Adrenal gland (tissue), 12 donors: ENCODE data around the gene FAM186B. TPM values are rescaled to one million over a fixed set of nuclear protein-coding genes. Genes with fewer than 3 reads are reported as not detected.
A peak's percentile ranks its signal among the peaks of the same experiment; 100 is the strongest.

ENCODE experiments used
- DNase-seq, 7 donors: peaks; one replicate each; pipeline ENCODE4 v3.0.0-alpha.2; 2019 to 2020
- H3K27ac ChIP-seq, 5 donors: fragments of 200-600 bp; sonication (generic) in 4 of 5; 1 replicate in 3 of 5; 2 replicates in 2 of 5; pipeline versions ENCODE4 v1.5.1 to v1.8.0; 2016 to 2020; ENCODE audit warnings: mild to moderate bottlenecking in 1 of 5
- H3K27me3 ChIP-seq: fragments of 200-600 bp; 2 replicates; pipeline ENCODE4 v1.8.0; 2021
- H3K36me3 ChIP-seq, 2 donors: fragments of 200-600 bp; replicated peaks in 1 of 2; 1 replicate in 1 of 2; 2 replicates in 1 of 2; pipeline versions ENCODE4 v1.5.1 to v1.8.0; 2018 to 2022
- H3K4me1 ChIP-seq, 2 donors: fragments of 200-600 bp; replicated peaks in 1 of 2; 1 replicate in 1 of 2; 2 replicates in 1 of 2; pipeline versions ENCODE4 v1.5.1 to v1.8.0; 2018 to 2021
- H3K4me3 ChIP-seq, 4 donors: fragments of 200-600 bp; sonication (generic) in 3 of 4; one replicate each; pipeline ENCODE4 v1.5.1; 2016 to 2018
- H3K9me3 ChIP-seq, 3 donors: fragments of 200-600 bp; sonication (generic) in 1 of 3; replicated peaks in 1 of 3; 1 replicate in 2 of 3; 2 replicates in 1 of 3; pipeline versions ENCODE4 v1.5.1 to v1.8.0; 2016 to 2021
- POLR2A ChIP-seq, 2 donors: fragments of 450-650 bp; IDR thresholded peaks; one replicate each; pipeline ENCODE4 v1.6.1; 2017; ENCODE audit warnings: antibody characterized with exemption in 2 of 2, mild to moderate bottlenecking in 2 of 2, moderate library complexity in 1 of 2
- WGBS, 4 donors: extraction: QIAGEN DNeasy Blood & Tissue Kit in 2 of 4; methylation state at CpG; one replicate each; pipeline versions ENCODE4 v1.1.5 to v1.1.7; 2013 to 2017; 5-methylcytosine and 5-hydroxymethylcytosine counted together
- intact Hi-C, 2 donors: fragments of 100-400 bp; cut with DNase I; formaldehyde crosslinking; loops; one replicate each; pipeline versions ENCODE4 v1.14.1 to v1.15.0; 2022 to 2023
- polyA plus RNA-seq, 3 donors: library from polyadenylated mRNA; stranded (reverse); fragments of 200-250 nt in 2 of 3; fragments of 350-450 nt in 1 of 3; fragmentation: Illumina TruSeq in 1 of 3; extraction: RNeasy Lipid Tissue Mini Kit (QIAGEN cat#74804) in 1 of 3; gene quantifications; one replicate each; pipeline ENCODE4 v1.2.3, GENCODE V29; 2013 to 2014
- total RNA-seq, 9 donors: library from RNA; depleted of rRNA in 4 of 9; stranded (reverse); fragments of >200 nt in 4 of 9; fragments of 120-200 nt in 1 of 9; fragmentation: NEBNext Ultra II Directional in 1 of 9; extraction: Animal tissue kit (Norgen Biotek cat#: 25700) in 1 of 9; gene quantifications; one replicate each; pipeline versions ENCODE4 v1.1.0 to v1.2.4, GENCODE V29; 2013 to 2023
- TF ChIP-seq, protein P1 (sequence below), 6 experiments: fragments of 450-650 bp in 4 of 6; fragments of 200-600 bp in 2 of 6; sonication (generic) in 1 of 6; IDR thresholded peaks; 1 replicate in 5 of 6; 2 replicates in 1 of 6; pipeline versions ENCODE4 v1.5.1 to v1.8.0; 2016 to 2021; ENCODE audit warnings: antibody characterized with exemption in 6 of 6, mild to moderate bottlenecking in 2 of 6, moderate library complexity in 1 of 6
- donor health status: healthy with polysubstance abuse.
- donor health status: Bipolar disorder and iron deficiency.
- donor health status: DM: yes; HTN: yes; CAD: no.
- donor health status: DM: no; HTN: no; CAD: no.
- donor health status: DM: no; HTN: no; CAD: no.
- donor health status: DM: yes; HTN: yes; CAD: no.

FAM186B gene
- total and polyA plus RNA-seq, 12 donors: 0.29 to 2.3 (median 1.0) TPM; not detected in 1

GRCh38 chr12:49555631-49556390 is 49.6 kb downstream of the FAM186B start:
- Histone ChIP-seq H3K4me3 (no peak overlapping the region), H3K4me1 (no peaks in the 10 kb centered on the region), H3K36me3 (peaks cover 0 to 36% of the 10 kb centered on the region in 2 donors), H3K27ac (no peak overlapping the region), H3K27me3 (no peaks in the 10 kb centered on the region), H3K9me3 (no peaks in the 10 kb centered on the region)
- WGBS, 4 donors: 85 to 92% (median 89%) methylated on average over 9 to 18 of the region's 18 CpGs
- intact Hi-C loops: no loop called here
- no peak for DNase-seq
- TF ChIP-seq, protein P1, sequence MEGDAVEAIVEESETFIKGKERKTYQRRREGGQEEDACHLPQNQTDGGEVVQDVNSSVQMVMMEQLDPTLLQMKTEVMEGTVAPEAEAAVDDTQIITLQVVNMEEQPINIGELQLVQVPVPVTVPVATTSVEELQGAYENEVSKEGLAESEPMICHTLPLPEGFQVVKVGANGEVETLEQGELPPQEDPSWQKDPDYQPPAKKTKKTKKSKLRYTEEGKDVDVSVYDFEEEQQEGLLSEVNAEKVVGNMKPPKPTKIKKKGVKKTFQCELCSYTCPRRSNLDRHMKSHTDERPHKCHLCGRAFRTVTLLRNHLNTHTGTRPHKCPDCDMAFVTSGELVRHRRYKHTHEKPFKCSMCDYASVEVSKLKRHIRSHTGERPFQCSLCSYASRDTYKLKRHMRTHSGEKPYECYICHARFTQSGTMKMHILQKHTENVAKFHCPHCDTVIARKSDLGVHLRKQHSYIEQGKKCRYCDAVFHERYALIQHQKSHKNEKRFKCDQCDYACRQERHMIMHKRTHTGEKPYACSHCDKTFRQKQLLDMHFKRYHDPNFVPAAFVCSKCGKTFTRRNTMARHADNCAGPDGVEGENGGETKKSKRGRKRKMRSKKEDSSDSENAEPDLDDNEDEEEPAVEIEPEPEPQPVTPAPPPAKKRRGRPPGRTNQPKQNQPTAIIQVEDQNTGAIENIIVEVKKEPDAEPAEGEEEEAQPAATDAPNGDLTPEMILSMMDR (IDR thresholded peaks at IDR 0.05): no peak
- no peak for TF ChIP-seq POLR2A (IDR thresholded peaks at IDR 0.05)

DNA sequence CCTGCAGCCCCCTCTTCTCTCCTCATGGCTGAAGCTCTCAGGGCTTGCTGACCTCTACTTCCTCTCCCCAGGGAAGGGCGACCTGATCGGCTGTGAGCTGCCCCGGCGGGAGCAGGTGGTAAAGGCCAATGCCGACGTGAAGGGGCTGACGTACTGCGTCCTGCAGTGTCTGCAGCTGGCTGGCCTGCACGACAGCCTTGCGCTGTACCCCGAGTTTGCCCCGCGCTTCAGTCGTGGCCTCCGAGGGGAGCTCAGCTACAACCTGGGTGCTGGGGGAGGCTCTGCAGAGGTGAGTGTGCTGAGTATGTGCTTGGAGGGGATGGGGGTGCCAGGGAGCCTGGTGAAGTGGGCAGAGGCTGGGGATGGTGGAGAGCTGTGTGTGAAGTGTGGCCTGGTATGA is 51.2 kb downstream of the FAM186B start:
- Histone ChIP-seq H3K27me3 (no peaks in the 10 kb centered on the region), H3K27ac (no peak overlapping the region), H3K4me3 (no peak overlapping the region), H3K36me3 (peaks cover 0 to 21% of the 10 kb centered on the region in 2 donors), H3K4me1 (peaks cover 0 to under 1% of the 10 kb centered on the region in 2 donors), H3K9me3 (no peaks in the 10 kb centered on the region)
- no peak for DNase-seq
- WGBS, 4 donors: 70 to 81% (median 75%) methylated on average over 6 to 15 of the region's 15 CpGs
- TF ChIP-seq, protein P1 (IDR thresholded peaks at IDR 0.05): no peak
- no peak for TF ChIP-seq POLR2A (IDR thresholded peaks at IDR 0.05)
- intact Hi-C loops: no loop called here

DNA sequence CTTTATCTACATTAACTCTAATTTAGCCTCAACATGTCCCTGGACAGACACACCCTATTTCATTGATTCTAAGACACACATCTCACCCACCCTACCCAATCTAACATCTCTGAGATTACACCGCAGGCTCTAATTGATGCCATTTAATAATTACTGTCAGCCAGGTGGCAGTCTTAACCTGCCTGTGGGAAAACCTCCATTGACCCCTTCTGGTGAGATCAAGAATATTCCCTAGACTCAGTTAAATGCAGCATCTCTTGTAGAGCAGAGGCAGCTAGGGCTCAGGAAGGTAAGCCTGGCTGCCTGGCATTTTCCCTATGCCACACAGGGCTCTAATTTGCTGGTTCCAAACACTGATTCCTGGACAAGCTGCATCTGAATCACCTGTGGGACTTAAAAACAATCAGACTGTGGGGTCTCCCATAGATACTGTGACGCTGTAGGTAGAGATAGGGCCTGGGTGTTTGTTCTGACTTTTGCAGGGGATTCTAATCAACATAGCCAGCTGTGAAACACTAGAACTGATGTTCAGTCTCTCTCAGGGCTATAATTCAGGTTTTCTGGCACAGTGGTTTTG is 51.8 kb downstream of the FAM186B start:
- H3K9me3 ChIP-seq: no peaks in the 10 kb centered on the region
- peaks cover 0 to 14% of the 10 kb centered on the region in 2 donors for H3K36me3 ChIP-seq
- H3K4me3 ChIP-seq: no peak overlapping the region
- peaks cover 1% of the 10 kb centered on the region for H3K27me3 ChIP-seq
- H3K27ac ChIP-seq: no peak overlapping the region
- no peak for TF ChIP-seq POLR2A (IDR thresholded peaks at IDR 0.05)
- TF ChIP-seq, protein P1 (IDR thresholded peaks at IDR 0.05): peak in 4 of 6 experiments; percentile 8 to 29 (median 16)
- DNase-seq: no peak
- H3K4me1 ChIP-seq: peaks cover 5 to 7% of the 10 kb centered on the region in 2 donors
- WGBS, 4 donors: 74 to 76% (median 75%) methylated on average over 2 of the region's 2 CpGs
- intact Hi-C loops: no loop called here

DNA sequence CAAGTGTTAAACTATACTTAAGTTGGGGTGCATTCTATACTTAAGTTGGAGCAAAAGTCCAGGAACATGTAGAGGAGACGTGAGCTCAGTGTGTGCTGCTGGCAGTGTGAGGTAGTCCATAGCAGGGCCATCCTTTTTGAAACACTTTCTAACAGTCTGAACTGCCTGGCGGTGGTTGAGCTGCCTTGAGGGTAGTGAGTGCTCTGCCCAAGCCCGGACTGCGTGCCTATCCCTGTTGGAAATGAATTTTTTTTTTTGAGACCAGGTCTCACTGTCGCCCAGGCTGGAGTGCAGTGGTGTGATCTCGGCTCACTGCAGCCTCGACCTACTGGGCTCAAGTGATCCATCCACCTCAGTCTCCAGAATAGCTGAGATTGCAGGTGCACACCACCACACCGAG is 52.5 kb downstream of the FAM186B start:
- H3K4me1 ChIP-seq: peaks cover 7 to 8% of the 10 kb centered on the region in 2 donors
- intact Hi-C loops: no loop called here
- TF ChIP-seq, protein P1 (IDR thresholded peaks at IDR 0.05): no peak
- no peak for TF ChIP-seq POLR2A (IDR thresholded peaks at IDR 0.05)
- no peak for DNase-seq
- H3K27me3 ChIP-seq: peaks cover 4% of the 10 kb centered on the region
- 82 to 90% (median 87%) methylated on average over 8 of the region's 8 CpGs for WGBS, 4 donors
- H3K27ac ChIP-seq: no peak overlapping the region
- H3K4me3 ChIP-seq: no peak overlapping the region
- peaks cover 0 to 7% of the 10 kb centered on the region in 2 donors for H3K36me3 ChIP-seq
- H3K9me3 ChIP-seq: no peaks in the 10 kb centered on the region
